HG03575 (cell line): Measurements from ENCODE around the gene ANKFY1.

Experiments used
- ATAC-seq: cut with Tn5 transposase; IDR thresholded peaks from one replicate; pipeline ENCODE4 v1.9.1; 2021; ENCODE audit not compliant: unreplicated experiment, insufficient number of reproducible peaks, low FRiP score; ENCODE audit errors: extremely low read depth

ANKFY1 gene, protein sequence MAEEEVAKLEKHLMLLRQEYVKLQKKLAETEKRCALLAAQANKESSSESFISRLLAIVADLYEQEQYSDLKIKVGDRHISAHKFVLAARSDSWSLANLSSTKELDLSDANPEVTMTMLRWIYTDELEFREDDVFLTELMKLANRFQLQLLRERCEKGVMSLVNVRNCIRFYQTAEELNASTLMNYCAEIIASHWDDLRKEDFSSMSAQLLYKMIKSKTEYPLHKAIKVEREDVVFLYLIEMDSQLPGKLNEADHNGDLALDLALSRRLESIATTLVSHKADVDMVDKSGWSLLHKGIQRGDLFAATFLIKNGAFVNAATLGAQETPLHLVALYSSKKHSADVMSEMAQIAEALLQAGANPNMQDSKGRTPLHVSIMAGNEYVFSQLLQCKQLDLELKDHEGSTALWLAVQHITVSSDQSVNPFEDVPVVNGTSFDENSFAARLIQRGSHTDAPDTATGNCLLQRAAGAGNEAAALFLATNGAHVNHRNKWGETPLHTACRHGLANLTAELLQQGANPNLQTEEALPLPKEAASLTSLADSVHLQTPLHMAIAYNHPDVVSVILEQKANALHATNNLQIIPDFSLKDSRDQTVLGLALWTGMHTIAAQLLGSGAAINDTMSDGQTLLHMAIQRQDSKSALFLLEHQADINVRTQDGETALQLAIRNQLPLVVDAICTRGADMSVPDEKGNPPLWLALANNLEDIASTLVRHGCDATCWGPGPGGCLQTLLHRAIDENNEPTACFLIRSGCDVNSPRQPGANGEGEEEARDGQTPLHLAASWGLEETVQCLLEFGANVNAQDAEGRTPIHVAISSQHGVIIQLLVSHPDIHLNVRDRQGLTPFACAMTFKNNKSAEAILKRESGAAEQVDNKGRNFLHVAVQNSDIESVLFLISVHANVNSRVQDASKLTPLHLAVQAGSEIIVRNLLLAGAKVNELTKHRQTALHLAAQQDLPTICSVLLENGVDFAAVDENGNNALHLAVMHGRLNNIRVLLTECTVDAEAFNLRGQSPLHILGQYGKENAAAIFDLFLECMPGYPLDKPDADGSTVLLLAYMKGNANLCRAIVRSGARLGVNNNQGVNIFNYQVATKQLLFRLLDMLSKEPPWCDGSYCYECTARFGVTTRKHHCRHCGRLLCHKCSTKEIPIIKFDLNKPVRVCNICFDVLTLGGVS

GRCh38 chr17:4263282-4264215 is at the start of gene ANKFY1:
Gene ANKFY1, minus strand, starts transcription at chr17:4263979. Its CDS starts 38 bp downstream, at chr17:4263941.
- ATAC-seq: peak; percentile 43

- ATAC-seq: no peak
Observed at GRCh38 chr17:4310354-4311060, 46.7 kb upstream of the ANKFY1 start.

DNA sequence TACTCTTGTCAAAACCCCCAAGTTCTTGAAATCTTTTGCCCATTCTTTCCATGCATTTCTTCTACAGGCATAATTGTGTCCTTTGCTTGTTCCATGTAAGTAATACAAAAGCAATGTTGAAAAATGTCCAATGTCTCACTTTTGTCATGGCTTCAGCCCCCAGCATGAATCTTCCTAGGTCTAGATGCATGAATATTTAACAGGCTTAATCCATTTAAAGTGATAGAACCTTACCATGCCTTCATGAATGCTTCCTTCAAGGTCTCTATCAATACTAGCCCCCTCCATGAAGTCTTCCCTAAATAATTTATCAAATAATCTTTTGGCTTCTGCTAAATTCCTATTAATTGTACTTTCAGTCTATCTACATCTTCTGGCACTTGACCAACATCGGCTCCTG is 46.1 kb upstream of the ANKFY1 start:
- ATAC-seq: no peak

DNA sequence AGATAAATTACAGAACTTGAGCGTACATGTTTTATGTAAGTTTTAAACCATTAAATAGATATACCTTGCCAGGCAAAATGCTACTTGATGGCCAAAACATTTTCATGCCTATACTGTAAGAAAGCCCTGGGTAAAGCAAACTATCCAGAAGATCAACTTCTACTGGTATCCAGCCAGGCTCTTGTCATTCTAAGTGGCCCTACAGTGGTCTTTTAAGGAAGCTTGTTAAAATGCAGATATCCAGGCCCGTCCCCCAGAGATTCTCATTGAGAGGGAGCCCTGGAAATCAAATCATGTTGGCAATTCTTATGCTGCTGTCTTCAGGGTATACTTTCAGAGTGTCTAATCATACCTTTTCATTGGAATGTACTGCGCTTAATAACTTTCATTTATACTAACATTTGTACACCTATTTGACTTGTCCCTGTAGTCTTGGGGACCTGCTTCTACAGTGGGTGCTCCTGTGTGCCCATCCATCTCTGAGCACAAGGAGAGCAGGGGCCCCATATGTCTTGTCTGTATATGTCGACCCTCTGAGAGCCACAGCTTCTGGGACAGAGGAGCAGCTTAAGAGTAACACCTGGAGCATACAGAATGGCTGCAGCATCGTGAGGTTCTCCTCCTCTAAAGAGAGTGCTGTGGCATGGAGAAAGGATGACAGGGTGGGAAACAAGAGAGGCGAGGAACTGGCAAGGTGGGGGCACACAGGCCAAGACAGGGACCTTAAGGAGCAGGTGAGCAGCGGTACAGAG is 43.6 kb upstream of the ANKFY1 start:
- ATAC-seq: no peak

- no peak for ATAC-seq
Observed at GRCh38 chr17:4305224-4305623, 41.4 kb upstream of the ANKFY1 start.

DNA sequence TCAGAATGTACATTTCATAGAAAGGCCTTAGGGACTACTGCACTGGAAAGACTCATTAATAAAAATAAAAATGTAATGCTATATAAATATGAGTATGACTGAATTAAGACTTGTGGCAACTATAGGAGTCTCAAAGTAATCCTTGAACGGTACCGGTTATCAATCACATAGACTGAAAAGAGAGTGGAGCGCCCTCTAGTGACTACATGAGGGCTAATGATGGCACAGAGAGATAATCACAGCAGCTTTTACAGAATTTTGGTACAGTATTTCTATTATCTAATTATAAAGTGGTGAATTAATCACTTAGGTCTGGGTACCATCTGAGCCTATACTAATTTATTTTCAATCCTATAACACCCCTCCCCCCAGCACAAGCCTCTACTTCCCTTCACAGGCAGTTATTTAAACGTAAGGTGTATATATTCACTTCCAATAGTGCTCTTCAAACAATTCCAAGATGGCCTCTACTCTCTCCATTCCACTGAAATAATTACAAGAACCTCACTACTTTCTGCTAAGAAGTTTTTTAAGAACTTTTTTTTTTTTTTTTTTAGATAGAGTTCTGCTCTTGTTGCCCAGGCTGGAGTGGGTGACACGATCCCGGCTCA is 40.7 kb upstream of the ANKFY1 start:
- no peak for ATAC-seq

DNA sequence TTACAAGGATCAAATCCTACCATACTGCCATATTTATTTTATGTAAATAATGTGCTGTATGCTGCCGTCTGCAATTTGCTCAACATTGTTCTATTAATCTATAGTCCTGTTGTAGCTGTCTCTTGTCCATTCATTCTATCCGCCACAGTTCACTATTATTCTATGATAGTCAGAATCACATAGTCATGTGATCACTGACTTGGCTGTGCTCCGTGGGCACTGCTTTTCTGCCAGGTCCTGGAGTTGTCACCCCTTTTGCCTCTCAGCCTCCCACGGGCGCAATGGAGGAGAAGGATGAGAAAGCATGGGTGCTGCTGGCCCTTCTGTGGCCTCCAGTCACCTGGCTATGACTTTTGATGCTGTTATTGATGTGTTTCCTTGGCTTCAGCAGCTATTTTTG is 37.3 kb upstream of the ANKFY1 start:
- ATAC-seq: no peak

- ATAC-seq: no peak
Observed at GRCh38 chr17:4297351-4297750, 33.6 kb upstream of the ANKFY1 start.

DNA sequence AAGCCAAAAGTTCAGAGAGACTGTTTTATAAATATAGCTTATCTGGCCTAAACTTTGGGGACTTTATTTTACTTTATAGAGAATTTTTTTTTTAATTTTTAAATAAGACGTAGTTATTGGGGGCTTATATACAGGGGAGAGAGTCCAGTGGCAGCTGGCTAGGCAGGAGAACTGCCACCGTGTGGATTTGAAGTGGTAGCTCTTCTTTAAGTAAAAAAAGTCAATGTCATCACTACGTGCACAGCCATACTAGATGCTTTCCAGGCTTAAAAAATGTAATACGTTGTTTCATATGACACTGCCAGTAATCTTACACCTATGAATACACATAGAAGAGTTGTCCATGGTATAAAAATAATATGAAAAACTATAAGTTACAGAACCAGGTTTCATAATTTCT is 31.9 kb upstream of the ANKFY1 start:
- ATAC-seq: no peak

DNA sequence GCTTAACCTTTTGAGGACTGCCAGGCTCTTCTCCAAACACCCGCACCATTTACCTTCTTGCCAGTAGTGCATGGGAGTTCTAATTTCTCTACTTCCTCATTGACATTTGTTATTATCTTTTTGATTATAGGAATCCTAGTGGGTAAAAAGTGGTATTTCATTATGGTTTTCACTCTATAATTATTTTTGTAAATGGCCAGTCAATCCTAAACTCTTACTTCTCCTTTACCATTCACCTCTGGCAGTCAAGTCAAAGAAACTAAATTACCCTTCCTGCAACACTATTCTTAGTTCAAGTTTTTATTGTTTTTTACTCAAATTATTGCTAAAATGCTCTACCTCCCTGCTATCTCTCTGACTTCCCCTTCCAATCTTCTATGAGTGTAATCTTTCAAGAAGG is 29.8 kb upstream of the ANKFY1 start:
- ATAC-seq: no peak

- ATAC-seq: no peak
Observed at GRCh38 chr17:4287710-4288109, 23.9 kb upstream of the ANKFY1 start.

- no peak for ATAC-seq
Observed at GRCh38 chr17:4276514-4276913, 12.7 kb upstream of the ANKFY1 start.

DNA sequence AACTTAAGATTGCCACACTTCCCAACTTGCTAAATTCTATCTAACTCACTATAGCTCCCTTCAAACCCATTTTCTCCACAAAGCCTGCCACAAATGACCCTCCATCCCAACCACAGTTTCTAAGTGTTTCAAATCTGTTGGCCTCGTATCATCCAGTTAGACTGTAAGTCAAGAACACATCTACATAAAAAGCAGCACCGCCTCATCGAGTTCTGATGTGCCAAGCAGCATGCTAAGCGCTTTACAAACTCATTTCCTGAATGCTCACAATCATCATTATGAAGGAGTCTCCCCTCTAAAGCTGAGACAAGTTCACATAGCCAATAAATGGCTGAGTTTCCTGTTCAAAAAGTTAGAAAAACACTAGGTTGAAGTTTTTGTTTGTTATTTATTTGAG is 9.2 kb upstream of the ANKFY1 start:
- ATAC-seq: no peak

- ATAC-seq: no peak
Observed at GRCh38 chr17:4272213-4272971, 8.6 kb upstream of the ANKFY1 start.

GRCh38 chr17:4270736-4271135 is 7.0 kb upstream of the ANKFY1 start:
- no peak for ATAC-seq

- ATAC-seq: no peak
Observed at GRCh38 chr17:4269915-4270314, 6.1 kb upstream of the ANKFY1 start.
